HepG2 (cell line): ENCODE data around the gene SLC4A8. TPM values are rescaled to one million over a fixed set of nuclear protein-coding genes. Genes with fewer than 3 reads are reported as not detected.

Experiments
- ATAC-seq: fragments of 200-7000 bp; cut with Tn5 transposase; 3 replicates; pipeline ENCODE4 v1.9.1; 2020; ENCODE audit warnings: mild to moderate bottlenecking, moderate library complexity
- BruUV-seq: library from RNA; stranded (reverse); fragments of 400-500 nt; replicated peaks from 2 replicates; lab custom pipeline; 2021; lab: Mats Ljungman, UMichigan
- CTCF ChIA-PET: fragments of 300-600 bp; formaldehyde crosslinking; extraction: SDS; loops from one replicate; lab custom pipeline; 2021; ENCODE audit warnings: low total read pairs, inconsistent platforms, low intra/inter-chr PET ratio; lab: Yijun Ruan, JAX
- POLR2A ChIA-PET: fragments of 350-600 bp; sonication (Branson Sonifier 250); formaldehyde crosslinking; loops from one replicate; lab custom pipeline; 2020; ENCODE audit warnings: antibody characterized with exemption, inconsistent platforms; lab: Yijun Ruan, JAX
- DNase-seq: peaks from one replicate; pipeline ENCODE4 v3.0.0-alpha.2; 2015; ENCODE audit warnings: low spot score
- FAIRE-seq: peaks from 3 replicates; lab custom pipeline; 2011; peaks lifted over from hg19 to GRCh38; lab: Jason Lieb, UNC
- H2AFZ ChIP-seq: one replicate; pipeline ENCODE4 v1.6.1; 2011; ENCODE audit warnings: low read length, inconsistent platforms
- H3K27ac ChIP-seq: fragments of 300-600 bp; 3 replicates; pipeline ENCODE4 v1.8.0; 2011; ENCODE audit warnings: mixed run types, mild to moderate bottlenecking, mixed read lengths, low read length, inconsistent platforms; ENCODE audit not compliant: insufficient read depth; ENCODE audit errors: extremely low read length
- H3K27me3 ChIP-seq, 2 experiments: fragments of 200-600 bp in 1 of 2; 2 replicates in 1 of 2; 3 replicates in 1 of 2; pipeline versions ENCODE4 v1.6.0 to v1.8.0; 2011; ENCODE audit warnings: low read length in 2 of 2, mild to moderate bottlenecking in 2 of 2, moderate library complexity in 2 of 2, inconsistent platforms in 1 of 2; ENCODE audit not compliant: insufficient read depth in 2 of 2, control insufficient read depth in 1 of 2
- H3K36me3 ChIP-seq, 2 experiments: fragments of 200-600 bp in 1 of 2; replicated peaks in 1 of 2; 2 replicates in 1 of 2; 3 replicates in 1 of 2; pipeline versions ENCODE4 v1.5.1 to v1.8.0; 2011; ENCODE audit warnings: low read length in 2 of 2, inconsistent platforms in 1 of 2; ENCODE audit not compliant: insufficient read depth in 2 of 2, control insufficient read depth in 1 of 2
- H3K4me1 ChIP-seq: 2 replicates; pipeline ENCODE4 v1.5.1; 2012; ENCODE audit warnings: low read length, inconsistent platforms; ENCODE audit not compliant: insufficient read depth
- H3K4me2 ChIP-seq: 2 replicates; pipeline ENCODE4 v1.6.0; 2011; ENCODE audit warnings: low read depth, low read length, inconsistent platforms
- H3K4me3 ChIP-seq, 3 experiments: fragments of 200-600 bp in 1 of 3; sonication (generic), shearing (Covaris generic) in 1 of 3; replicated peaks in 1 of 3; 2 replicates each; pipeline ENCODE4 v1.5.1; 2011 to 2016; ENCODE audit warnings: low read length in 3 of 3, inconsistent platforms in 2 of 3, low read depth in 2 of 3, mild to moderate bottlenecking in 2 of 3, control low read depth in 1 of 3, mixed read lengths in 1 of 3; ENCODE audit not compliant: insufficient read depth in 1 of 3
- H3K79me2 ChIP-seq: one replicate; pipeline ENCODE4 v1.6.1; 2011; ENCODE audit warnings: low read length, inconsistent platforms; ENCODE audit not compliant: insufficient read depth
- H3K9ac ChIP-seq: 2 replicates; pipeline ENCODE4 v1.6.0; 2011; ENCODE audit warnings: mild to moderate bottlenecking, low read depth, low read length, inconsistent platforms; ENCODE audit not compliant: insufficient read depth
- H3K9me3 ChIP-seq: 2 replicates; pipeline ENCODE4 v1.5.1; 2012; ENCODE audit warnings: mild to moderate bottlenecking, low read length
- H4K20me1 ChIP-seq: 2 replicates; pipeline ENCODE4 v1.6.0; 2011; ENCODE audit warnings: inconsistent platforms, mild to moderate bottlenecking, low read length, moderate library complexity; ENCODE audit not compliant: insufficient read depth
- HMGA1 ChIP-seq: sonication (generic); formaldehyde crosslinking; conservative IDR thresholded peaks from 2 replicates; pipeline ENCODE4 v1.4.0; 2020; ENCODE audit warnings: missing genetic modification reagents
- IRF9 ChIP-seq: sonication (generic); formaldehyde crosslinking; IDR thresholded peaks from 2 replicates; pipeline ENCODE4 v1.8.0; 2022; ENCODE audit warnings: missing genetic modification reagents, mild to moderate bottlenecking, borderline replicate concordance
- KDM1A ChIP-seq: IDR thresholded peaks from 2 replicates; pipeline ENCODE4 v1.6.1; 2016; ENCODE audit warnings: missing compliant biosample characterization
- NBN ChIP-seq: fragments of 450-650 bp; conservative IDR thresholded peaks from 2 replicates; pipeline ENCODE4 v1.6.1; 2017
- ZBTB34 ChIP-seq: sonication (generic); formaldehyde crosslinking; IDR thresholded peaks from 2 replicates; pipeline ENCODE4 v1.8.0; 2022; ENCODE audit warnings: mild to moderate bottlenecking, missing genetic modification reagents
- ZNF530 ChIP-seq: sonication (generic); formaldehyde crosslinking; IDR thresholded peaks from 2 replicates; pipeline ENCODE4 v1.5.0; 2020; ENCODE audit warnings: low read depth, mild to moderate bottlenecking, missing genetic modification reagents
- WGBS: methylation state at CpG from one replicate; pipeline ENCODE4 v1.1.6; 2017; ENCODE audit warnings: low lambda C conversion rate; 5-methylcytosine and 5-hydroxymethylcytosine counted together
- in situ Hi-C: cut with HindIII; loops from 2 replicates; pipeline ENCODE4 v1.10.0; 2017; ENCODE audit warnings: low pct_unique_long_range_greater_than_20kb; ENCODE audit not compliant: extremely low pct_ligation_motif_present
- intact Hi-C: fragments of 100-400 bp; cut with micrococcal nuclease; formaldehyde crosslinking; loops from one replicate; pipeline ENCODE4 v1.10.0; 2022; ENCODE audit not compliant: unreplicated experiment
- polyA plus RNA-seq, 8 experiments: library from polyadenylated mRNA; depleted of rRNA in 3 of 8; stranded (reverse) in 7 of 8; unstranded in 1 of 8; fragments of >200 nt; fragmentation: Illumina TruSeq in 4 of 8; extraction: Trizol in 4 of 8; gene quantifications; 2 replicates each; pipeline versions ENCODE4 v1.2.1 to v1.2.3, GENCODE V29; 2011 to 2016; ENCODE audit warnings: low read depth in 4 of 8, missing spikeins in 1 of 8, mixed read lengths in 1 of 8; ENCODE audit not compliant: insufficient read depth in 1 of 8
- total RNA-seq, 5 experiments: library from RNA; depleted of rRNA; stranded (reverse); fragments of >200 nt; fragmentation: Illumina TruSeq; extraction: Trizol; gene quantifications; 2 replicates each; pipeline ENCODE4 v1.2.3, GENCODE V29; 2016; ENCODE audit warnings: low read depth in 1 of 5

SLC4A8 gene
- total and polyA plus RNA-seq, 2 of the 13 experiments (the other 11 are each of a cell fraction or from before 2014, with no cell fraction given) = under 0.01 to 0.07 TPM

GRCh38 chr12:51407604-51408003 is 17.0 kb upstream of the SLC4A8 start (continued):
- no peak for TF ChIP-seq ZBTB34 (CRISPR knock-in tag)
- no peak for TF ChIP-seq KDM1A
- no peak for TF ChIP-seq HMGA1 (CRISPR knock-in tag)
- TF ChIP-seq NBN = no peak
- no peak for TF ChIP-seq ZNF530

GRCh38 chr12:51409846-51410245 is 14.8 kb upstream of the SLC4A8 start:
- Histone ChIP-seq H2AFZ (no peak overlapping the region), H3K27ac (no peak overlapping the region), H3K79me2 (no peaks in the 10 kb centered on the region), H4K20me1 (no peaks in the 10 kb centered on the region), H3K36me3 (no peaks in the 10 kb centered on the region), H3K9ac (no peak overlapping the region), H3K4me1 (no peaks in the 10 kb centered on the region), H3K27me3 (no peaks in the 10 kb centered on the region), H3K4me3 (no peak overlapping the region), H3K4me2 (no peak overlapping the region), H3K9me3 (no peaks in the 10 kb centered on the region)
- no TSS peak for BruUV-seq
- no peak for TF ChIP-seq IRF9
- ChIA-PET POLR2A (no interaction called here), CTCF (no interaction called here)
- intact Hi-C loops (no loop called here), in situ Hi-C loops (no loop called here)
- WGBS = 72% methylated on average over 8 of the region's 8 CpGs
- ATAC-seq (no peak), FAIRE-seq (no peak), DNase-seq (no peak)
